Mesendoderm (in vitro differentiated cells): ENCODE data around the gene CHCHD3.
A peak's percentile ranks its signal among the peaks of the same experiment; 100 is the strongest.
"Not testable (repeated sequence)": the region's sequence is repeated elsewhere in the genome, so short reads cannot be mapped to it uniquely, and the experiment has no call there.

Experiments used
- DNase-seq: peaks from one replicate; pipeline ENCODE4 v3.0.0; 2013
- H2AK5ac ChIP-seq: 2 replicates; pipeline ENCODE4 v1.6.1; 2013; ENCODE audit warnings: low read length, inconsistent platforms
- H2BK120ac ChIP-seq: 2 replicates; pipeline ENCODE4 v1.6.1; 2013; ENCODE audit warnings: low read depth, mild to moderate bottlenecking, low read length, moderate library complexity, mixed read lengths
- H2BK15ac ChIP-seq: replicated peaks from 2 replicates; pipeline ENCODE4 v1.6.1; 2013; ENCODE audit warnings: low read depth, mild to moderate bottlenecking, moderate library complexity
- H2BK5ac ChIP-seq: 2 replicates; pipeline ENCODE4 v1.6.1; 2013; ENCODE audit warnings: low read length, inconsistent platforms
- H3K18ac ChIP-seq: 2 replicates; pipeline ENCODE4 v1.6.1; 2013; ENCODE audit warnings: mild to moderate bottlenecking, low read length, mixed read lengths
- H3K23ac ChIP-seq: one replicate; pipeline ENCODE4 v1.6.1; 2013; ENCODE audit warnings: low read length
- H3K27ac ChIP-seq: 2 replicates; pipeline ENCODE4 v1.5.1; 2013; ENCODE audit warnings: low read depth, mild to moderate bottlenecking, inconsistent platforms, low read length, moderate library complexity
- H3K27me3 ChIP-seq: 2 replicates; pipeline ENCODE4 v1.6.1; 2013; ENCODE audit warnings: low read length, control low read depth, mild to moderate bottlenecking, inconsistent platforms; ENCODE audit not compliant: insufficient read depth, poor library complexity
- H3K36me3 ChIP-seq: 2 replicates; pipeline ENCODE4 v1.6.1; 2013; ENCODE audit warnings: low read length, inconsistent platforms; ENCODE audit not compliant: control insufficient read depth, insufficient read depth
- H3K4ac ChIP-seq: one replicate; pipeline ENCODE4 v1.6.1; 2013; ENCODE audit warnings: low read depth, mild to moderate bottlenecking, low read length, moderate library complexity
- H3K4me1 ChIP-seq: 2 replicates; pipeline ENCODE4 v1.6.1; 2013; ENCODE audit warnings: low read depth, low read length, inconsistent platforms; ENCODE audit not compliant: control insufficient read depth
- H3K4me2 ChIP-seq: 2 replicates; pipeline ENCODE4 v1.6.1; 2013; ENCODE audit warnings: low read length
- H3K4me3 ChIP-seq: 2 replicates; pipeline ENCODE4 v1.5.1; 2013; ENCODE audit warnings: mild to moderate bottlenecking, low read length
- H3K56ac ChIP-seq: one replicate; pipeline ENCODE4 v1.6.1; 2013; ENCODE audit warnings: low read length
- H3K79me1 ChIP-seq: 2 replicates; pipeline ENCODE4 v1.6.1; 2013; ENCODE audit warnings: low read length, inconsistent platforms
- H3K79me2 ChIP-seq: 2 replicates; pipeline ENCODE4 v1.6.1; 2013; ENCODE audit warnings: mild to moderate bottlenecking, low read length; ENCODE audit not compliant: control insufficient read depth, insufficient read depth
- H3K9ac ChIP-seq: 2 replicates; pipeline ENCODE4 v1.6.1; 2013; ENCODE audit warnings: low read length, inconsistent platforms
- H4K5ac ChIP-seq: one replicate; pipeline ENCODE4 v1.6.1; 2013; ENCODE audit warnings: low read length
- H4K8ac ChIP-seq: one replicate; pipeline ENCODE4 v1.6.1; 2013; ENCODE audit warnings: low read depth, mild to moderate bottlenecking, control low read depth, low read length, moderate library complexity
- WGBS: extraction: QIAGEN DNeasy Blood & Tissue Kit; methylation state at CpG from one replicate; pipeline ENCODE4 v1.1.7; 2013; ENCODE audit warnings: low lambda C conversion rate, missing lambda C conversion rate; ENCODE audit not compliant: insufficient coverage; ENCODE audit errors: extremely low coverage; 5-methylcytosine and 5-hydroxymethylcytosine counted together

The CHCHD3 gene

GRCh38 chr7:133044722-133045473, 37.0 kb downstream of the CHCHD3 start:
- no peak overlapping the region for H2AK5ac ChIP-seq
- no peak overlapping the region for H3K18ac ChIP-seq
- no peak overlapping the region for H4K5ac ChIP-seq
- H3K4me1 ChIP-seq, result peaks cover 8% of the 10 kb centered on the region
- peak; percentile 83 for DNase-seq
- H3K36me3 ChIP-seq, result no peaks in the 10 kb centered on the region
- H3K4me3 ChIP-seq, result no peak overlapping the region
- H2BK120ac ChIP-seq, result no peak overlapping the region
- H3K27ac ChIP-seq, result no peak overlapping the region
- no peak overlapping the region for H2BK15ac ChIP-seq
- H3K4me2 ChIP-seq, result no peak overlapping the region
- peaks cover 11% of the 10 kb centered on the region for H3K79me1 ChIP-seq
- peaks cover 18% of the 10 kb centered on the region for H3K79me2 ChIP-seq
- no CpG with 5 or more reads among the region's 9 CpGs for WGBS
- no peak overlapping the region for H2BK5ac ChIP-seq
- no peaks in the 10 kb centered on the region for H3K27me3 ChIP-seq
- no peak overlapping the region for H3K4ac ChIP-seq
- no peak overlapping the region for H3K56ac ChIP-seq
- H3K9ac ChIP-seq, result peak overlapping the region; percentile 16
- no peak overlapping the region for H4K8ac ChIP-seq
- H3K23ac ChIP-seq, result no peak overlapping the region

DNA sequence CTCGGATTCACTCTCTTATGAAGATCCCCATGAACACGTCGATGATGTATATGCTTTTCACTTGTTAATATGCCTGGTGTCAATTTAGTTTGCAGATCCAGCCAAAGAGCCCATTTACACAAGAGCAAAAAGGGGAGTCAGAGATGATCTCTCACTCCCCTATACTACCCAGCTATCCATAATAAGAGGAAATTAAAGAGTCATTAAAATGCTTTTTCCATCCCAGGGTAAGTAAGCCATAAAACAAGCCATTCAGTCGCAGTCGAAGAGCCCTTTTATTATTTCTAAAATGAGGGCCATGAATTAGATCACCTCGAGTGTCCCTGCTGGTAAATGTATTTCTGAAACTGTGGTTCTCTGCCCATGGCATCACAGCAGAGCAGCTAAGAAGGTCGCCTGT, 41.2 kb downstream of the CHCHD3 start:
- H2BK5ac ChIP-seq, result no peak overlapping the region
- no peak overlapping the region for H3K4me2 ChIP-seq
- H3K27ac ChIP-seq, result no peak overlapping the region
- peaks cover 11% of the 10 kb centered on the region for H3K79me1 ChIP-seq
- H2BK120ac ChIP-seq, result no peak overlapping the region
- no peak overlapping the region for H2AK5ac ChIP-seq
- WGBS, result no CpG with 5 or more reads among the region's 7 CpGs
- no peak overlapping the region for H3K23ac ChIP-seq
- peaks cover 8% of the 10 kb centered on the region for H3K4me1 ChIP-seq
- no peak overlapping the region for H3K4ac ChIP-seq
- no peak overlapping the region for H4K5ac ChIP-seq
- H3K56ac ChIP-seq, result no peak overlapping the region
- no peak overlapping the region for H4K8ac ChIP-seq
- H3K36me3 ChIP-seq, result no peaks in the 10 kb centered on the region
- H3K79me2 ChIP-seq, result peaks cover 8% of the 10 kb centered on the region
- no peaks in the 10 kb centered on the region for H3K27me3 ChIP-seq
- H3K4me3 ChIP-seq, result no peak overlapping the region
- H3K9ac ChIP-seq, result no peak overlapping the region
- DNase-seq, result no peak
- no peak overlapping the region for H3K18ac ChIP-seq
- no peak overlapping the region for H2BK15ac ChIP-seq

- Histone ChIP-seq H3K56ac (no peak overlapping the region), H2BK15ac (no peak overlapping the region), H3K18ac (no peak overlapping the region), H2BK120ac (no peak overlapping the region), H3K79me2 (peaks cover 8% of the 10 kb centered on the region), H3K4me1 (peaks cover 8% of the 10 kb centered on the region), H3K23ac (peak overlapping the region; percentile 73), H2AK5ac (no peak overlapping the region), H3K27ac (no peak overlapping the region), H3K4me2 (no peak overlapping the region), H2BK5ac (no peak overlapping the region), H3K27me3 (no peaks in the 10 kb centered on the region), H3K79me1 (peaks cover 11% of the 10 kb centered on the region), H3K9ac (no peak overlapping the region), H4K8ac (no peak overlapping the region), H4K5ac (no peak overlapping the region), H3K36me3 (no peaks in the 10 kb centered on the region), H3K4me3 (no peak overlapping the region), H3K4ac (no peak overlapping the region)
- peak; percentile 36 for DNase-seq
- WGBS, result no CpG with 5 or more reads among the region's 1 CpG
Measured at GRCh38 chr7:133040178-133040577, 41.7 kb downstream of the CHCHD3 start.

DNA sequence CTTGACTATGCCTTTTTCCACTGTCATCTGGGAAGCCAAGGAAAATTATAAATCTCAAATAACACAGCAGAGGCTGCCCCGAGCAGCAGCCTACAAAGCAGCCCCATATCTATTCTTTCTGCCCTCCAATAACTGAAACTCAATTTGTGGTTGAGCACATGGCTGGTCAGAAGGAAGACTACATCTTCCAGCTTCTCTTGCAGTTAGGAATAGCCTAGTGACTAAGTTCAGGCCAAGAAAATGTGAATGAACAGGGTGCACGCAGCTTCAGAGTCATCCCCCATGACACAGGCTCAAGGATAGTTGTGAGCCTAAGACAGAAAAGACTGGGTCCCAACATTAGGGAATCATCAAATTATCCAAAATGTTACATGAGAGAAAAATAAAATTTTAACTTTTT, 42.3 kb downstream of the CHCHD3 start:
- Histone ChIP-seq H3K36me3 (no peaks in the 10 kb centered on the region), H2AK5ac (no peak overlapping the region), H3K4me1 (peaks cover 2% of the 10 kb centered on the region), H3K79me2 (peaks cover 8% of the 10 kb centered on the region), H3K4me3 (no peak overlapping the region), H4K5ac (no peak overlapping the region), H3K4ac (no peak overlapping the region), H3K27me3 (no peaks in the 10 kb centered on the region), H4K8ac (no peak overlapping the region), H3K79me1 (peaks cover 11% of the 10 kb centered on the region), H3K4me2 (no peak overlapping the region), H3K56ac (no peak overlapping the region), H3K18ac (no peak overlapping the region), H3K23ac (peak overlapping the region; percentile 16), H2BK15ac (no peak overlapping the region), H3K27ac (no peak overlapping the region), H3K9ac (no peak overlapping the region), H2BK5ac (no peak overlapping the region), H2BK120ac (no peak overlapping the region)
- DNase-seq, result no peak
- no CpG with 5 or more reads among the region's 2 CpGs for WGBS

DNA sequence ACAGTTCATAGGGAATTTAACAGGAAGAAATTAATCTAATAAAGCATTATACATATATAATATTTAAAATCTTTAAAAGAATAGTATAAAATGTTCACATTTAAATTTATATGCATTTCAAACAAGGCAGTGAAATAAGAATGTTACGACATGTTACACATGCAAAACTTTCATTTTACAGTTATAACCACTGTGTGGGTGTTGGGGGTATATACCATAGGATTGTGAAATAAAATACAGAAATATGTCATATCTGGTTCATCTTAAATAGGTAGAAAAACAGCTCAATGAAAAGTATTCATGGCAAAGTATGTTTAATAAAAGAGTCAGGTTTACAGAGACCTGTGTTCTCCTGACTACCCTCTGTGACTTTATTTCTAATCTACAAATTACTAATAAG, 45.6 kb downstream of the CHCHD3 start:
- Histone ChIP-seq H2AK5ac (no peak overlapping the region), H4K5ac (no peak overlapping the region), H3K4me2 (no peak overlapping the region), H3K4me1 (peaks cover 2% of the 10 kb centered on the region), H2BK15ac (no peak overlapping the region), H3K36me3 (no peaks in the 10 kb centered on the region), H3K27ac (no peak overlapping the region), H3K79me1 (peaks cover 6% of the 10 kb centered on the region), H3K27me3 (no peaks in the 10 kb centered on the region), H2BK5ac (no peak overlapping the region), H2BK120ac (no peak overlapping the region), H3K79me2 (peaks cover 5% of the 10 kb centered on the region), H3K56ac (no peak overlapping the region), H3K9ac (no peak overlapping the region), H3K18ac (no peak overlapping the region), H3K23ac (no peak overlapping the region), H3K4me3 (no peak overlapping the region), H4K8ac (no peak overlapping the region), H3K4ac (no peak overlapping the region)
- no peak for DNase-seq
- WGBS, result no CpG with 5 or more reads among the region's 1 CpG

- not testable (repeated sequence) for H2BK5ac ChIP-seq, H2BK120ac ChIP-seq, H4K5ac ChIP-seq, H2AK5ac ChIP-seq, H3K18ac ChIP-seq, DNase-seq, H2BK15ac ChIP-seq, H3K9ac ChIP-seq, H3K27ac ChIP-seq, H4K8ac ChIP-seq, H3K56ac ChIP-seq, H3K4me3 ChIP-seq, H3K4me2 ChIP-seq, H3K27me3 ChIP-seq, H3K36me3 ChIP-seq, H3K4me1 ChIP-seq, H3K23ac ChIP-seq, H3K4ac ChIP-seq, H3K79me2 ChIP-seq, H3K79me1 ChIP-seq
- no CpG with 5 or more reads among the region's 10 CpGs for WGBS
Measured at GRCh38 chr7:133035240-133035639, 46.6 kb downstream of the CHCHD3 start.
